Measurements from ENCODE around the gene CD1D.
"Not testable (repeated sequence)": the region's sequence is repeated elsewhere in the genome, so short reads cannot be mapped to it uniquely, and the experiment has no call there.

Gene CD1D

DNA sequence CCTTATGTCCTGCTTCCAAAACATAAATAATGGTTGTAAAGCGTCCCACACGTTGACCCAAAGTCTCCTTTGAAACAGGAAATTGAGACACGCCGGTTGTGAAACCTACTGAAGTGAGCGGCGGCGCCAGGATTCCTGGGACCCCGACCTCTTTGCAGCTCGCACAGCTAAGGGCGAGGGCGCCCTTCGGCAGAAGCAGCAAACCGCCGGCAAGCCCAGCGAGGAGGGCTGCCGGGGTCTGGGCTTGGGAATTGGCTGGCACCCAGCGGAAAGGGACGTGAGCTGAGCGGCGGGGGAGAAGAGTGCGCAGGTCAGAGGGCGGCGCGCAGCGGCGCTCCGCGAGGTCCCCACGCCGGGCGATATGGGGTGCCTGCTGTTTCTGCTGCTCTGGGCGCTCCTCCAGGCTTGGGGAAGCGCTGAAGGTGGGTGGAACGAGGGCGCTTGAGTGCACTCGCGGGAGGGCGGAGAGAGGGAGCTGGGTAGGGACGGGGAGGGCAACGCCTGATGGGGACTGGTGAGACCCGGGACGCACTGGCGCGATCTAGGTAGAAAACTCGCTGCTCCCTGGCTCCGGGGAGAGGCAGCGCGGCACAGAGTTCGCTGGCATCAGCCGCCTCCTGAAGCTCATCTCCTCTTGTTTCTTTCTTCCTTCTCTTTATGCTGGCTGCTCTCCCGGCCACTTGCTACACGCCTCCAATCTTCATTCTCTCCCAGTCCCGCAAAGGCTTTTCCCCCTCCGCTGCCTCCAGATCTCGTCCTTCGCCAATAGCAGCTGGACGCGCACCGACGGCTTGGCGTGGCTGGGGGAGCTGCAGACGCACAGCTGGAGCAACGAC is at the start of gene CD1D:
Gene CD1D (plus strand): TSS at position 155 of the 836 bp plus-strand sequence. CDS start 207 bp downstream, at position 362.
- FAIRE-seq, result no peak

- FAIRE-seq, result no peak
These were observed 49.5 kb upstream of the CD1D start for GRCh38 chr1:158131217-158131616.

DNA sequence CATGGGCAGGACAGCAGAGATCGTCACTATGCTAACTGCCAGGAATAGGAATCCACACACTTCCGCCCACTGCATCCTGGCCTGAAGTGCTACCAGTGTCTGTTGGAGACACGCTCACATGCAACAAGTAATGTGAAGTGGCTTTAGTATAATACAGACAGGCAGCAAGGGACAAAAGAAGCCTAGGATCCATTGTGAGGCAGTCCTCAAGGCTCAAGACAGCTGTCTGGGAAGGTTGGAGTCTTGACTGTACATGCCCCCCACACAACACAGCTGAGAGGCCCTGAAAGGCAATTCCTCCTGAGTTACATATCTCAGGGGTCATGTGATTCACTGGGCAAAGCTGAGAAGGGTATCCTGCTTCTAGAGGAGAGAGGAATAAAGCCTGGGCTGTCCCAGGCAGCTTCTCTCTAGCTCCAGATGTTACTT is 39.9 kb upstream of the CD1D start:
- no peak for FAIRE-seq

GRCh38 chr1:158145173-158145719 is 35.4 kb upstream of the CD1D start:
- FAIRE-seq, result no peak

- FAIRE-seq, result no peak
These were observed 34.5 kb upstream of the CD1D start for GRCh38 chr1:158146165-158146564.

DNA sequence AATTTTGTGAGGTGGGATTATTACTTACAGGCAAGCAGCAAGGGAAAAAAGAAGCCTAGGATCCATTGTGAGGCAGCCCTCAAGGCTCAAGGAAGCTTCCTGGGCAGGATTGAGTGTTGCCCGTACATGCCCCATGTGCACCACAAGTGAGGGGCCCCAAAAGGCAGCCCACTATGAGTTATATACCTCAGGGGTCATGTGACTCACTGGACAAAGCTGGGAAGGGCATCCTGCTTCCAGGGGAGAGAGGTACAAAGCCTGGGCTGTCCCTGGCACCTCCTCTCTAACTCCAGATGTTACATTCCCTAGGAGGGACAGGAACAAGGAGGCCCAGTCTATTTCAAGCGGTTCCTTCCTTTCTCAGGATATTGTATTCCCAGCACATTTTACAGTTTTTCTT is 34.0 kb upstream of the CD1D start:
- no peak for FAIRE-seq

DNA sequence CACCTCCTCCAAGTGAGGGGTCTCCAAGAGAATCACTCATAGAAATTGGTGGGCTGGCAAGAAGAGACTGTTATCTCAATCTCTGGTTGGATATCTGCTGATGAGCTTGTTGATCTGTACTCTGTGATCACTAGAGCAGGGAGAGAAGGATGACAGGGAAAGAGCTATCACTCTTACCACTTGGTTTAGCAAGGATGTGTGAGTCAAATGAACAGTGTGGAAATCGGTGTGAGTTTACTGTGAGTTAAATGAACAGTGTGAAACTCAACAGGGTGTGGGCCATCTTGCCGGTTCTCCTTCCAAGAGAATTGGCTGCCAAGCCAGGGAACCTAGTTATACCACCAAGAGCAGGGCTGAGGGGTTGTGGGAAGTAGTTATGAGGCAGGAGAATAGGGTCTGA is 33.3 kb upstream of the CD1D start:
- no peak for FAIRE-seq

DNA sequence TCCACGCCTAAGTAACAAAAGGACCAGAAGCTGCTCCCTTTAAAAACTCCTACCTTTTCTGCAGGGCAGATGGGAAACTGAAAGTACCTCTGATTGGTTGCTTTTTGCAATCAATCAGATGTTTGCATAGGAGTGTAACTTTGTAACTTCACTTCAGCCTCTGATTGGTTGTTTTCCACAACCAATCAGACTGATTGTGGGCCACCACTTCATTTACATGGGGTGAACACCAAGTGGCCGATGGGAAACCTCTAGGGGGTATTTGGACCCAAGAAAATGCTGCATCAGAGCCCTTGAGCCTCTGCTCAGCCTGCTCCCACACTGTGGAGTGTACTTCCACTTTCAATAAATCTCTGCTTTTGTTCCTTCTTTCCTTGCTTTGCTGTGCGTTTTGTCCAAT is 32.8 kb upstream of the CD1D start:
- FAIRE-seq, result no peak

DNA sequence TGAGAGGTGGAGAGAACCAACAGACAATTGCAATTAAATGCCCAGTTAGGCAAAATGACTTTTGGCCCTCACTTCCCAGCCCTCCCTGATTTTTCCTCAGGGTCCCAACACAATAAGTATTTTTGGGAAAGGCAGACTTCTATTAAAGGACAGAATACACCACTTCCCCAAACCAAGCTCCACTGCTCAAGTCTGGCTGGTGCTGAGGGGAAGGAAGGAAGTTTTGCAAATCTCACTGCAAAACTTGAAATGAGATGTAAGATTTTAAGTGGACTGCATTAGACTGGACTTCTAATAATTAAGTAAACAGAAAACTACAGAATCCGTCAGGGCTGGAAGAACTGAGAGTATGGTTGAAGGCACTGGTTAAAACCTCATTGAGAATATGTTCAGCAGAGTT is 32.2 kb upstream of the CD1D start:
- no peak for FAIRE-seq

DNA sequence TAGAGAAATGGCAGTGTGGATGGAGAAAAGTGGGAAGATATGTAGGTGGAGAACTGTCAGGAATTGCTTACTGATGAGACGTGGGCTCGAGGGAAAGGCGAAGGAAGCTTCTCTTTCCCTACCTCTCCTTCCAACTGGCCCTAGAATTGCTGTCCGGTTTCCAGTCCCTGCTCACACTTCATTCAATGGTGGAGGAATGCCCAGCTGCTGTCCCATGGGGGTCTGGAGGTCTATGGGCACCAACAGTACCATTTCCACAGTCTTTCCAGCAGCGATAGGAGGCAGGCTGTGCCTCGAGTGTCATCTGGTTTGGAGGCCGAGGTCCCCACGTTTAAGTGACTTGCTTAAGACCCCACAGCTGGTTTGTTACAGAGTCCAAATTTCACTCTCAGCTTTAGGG is 31.5 kb upstream of the CD1D start:
- FAIRE-seq, result no peak

GRCh38 chr1:158149577-158150269 is 31.0 kb upstream of the CD1D start:
- peak; percentile 9 for FAIRE-seq

- FAIRE-seq, result no peak
These were observed 30.2 kb upstream of the CD1D start for GRCh38 chr1:158150523-158150922.

DNA sequence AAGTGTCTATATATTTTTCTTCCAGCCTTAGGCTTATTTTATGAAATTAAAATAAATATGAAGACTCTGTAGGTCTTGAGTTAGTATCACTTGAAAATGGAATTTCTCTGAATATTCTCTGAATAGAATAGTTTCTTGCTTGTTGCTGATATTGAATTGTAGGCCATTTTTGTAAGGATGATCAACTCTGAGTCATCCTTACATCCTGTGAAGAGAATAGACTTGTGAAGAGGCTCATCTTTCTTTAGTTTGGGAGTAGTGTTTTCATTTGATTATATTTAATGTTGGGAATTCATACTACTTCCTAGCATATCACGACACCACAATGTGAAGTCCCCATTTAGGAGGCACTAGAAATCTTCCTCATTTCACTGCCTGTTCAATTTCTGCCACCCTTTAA is 27.5 kb upstream of the CD1D start:
- no peak for FAIRE-seq

DNA sequence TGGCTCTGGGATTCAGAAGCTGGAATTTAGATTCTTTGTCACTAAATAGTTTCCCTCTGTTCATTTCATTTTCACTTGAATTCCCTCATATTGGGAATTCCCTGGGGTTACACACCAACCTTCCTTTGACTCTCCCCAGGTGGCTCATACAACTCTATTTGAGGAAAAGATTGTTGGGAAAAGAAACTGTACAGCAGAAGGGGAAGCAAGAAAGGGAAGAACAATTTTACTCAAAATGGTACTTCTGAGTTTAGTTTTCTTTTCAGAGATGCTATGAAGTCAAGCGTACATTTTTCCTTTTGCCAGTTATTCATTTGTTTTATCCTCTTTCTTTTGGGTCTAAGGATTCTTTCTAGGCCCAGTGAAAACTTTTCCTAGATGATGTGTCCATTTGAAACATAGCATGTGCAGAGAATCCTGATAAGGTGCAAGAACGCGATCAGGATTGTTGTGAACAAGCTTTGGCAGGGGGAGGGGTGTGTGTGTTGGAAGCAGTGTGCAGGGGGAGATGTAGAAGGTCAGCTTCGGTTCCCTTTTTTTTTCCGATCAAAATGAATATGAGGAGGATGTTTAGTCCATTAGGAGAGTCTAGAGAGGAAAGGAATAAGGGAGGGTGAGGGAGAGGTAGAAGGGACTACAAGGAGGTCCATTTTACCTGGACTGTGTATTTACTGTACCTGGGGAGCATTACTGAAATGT is 26.8 kb upstream of the CD1D start:
- no peak for FAIRE-seq

DNA sequence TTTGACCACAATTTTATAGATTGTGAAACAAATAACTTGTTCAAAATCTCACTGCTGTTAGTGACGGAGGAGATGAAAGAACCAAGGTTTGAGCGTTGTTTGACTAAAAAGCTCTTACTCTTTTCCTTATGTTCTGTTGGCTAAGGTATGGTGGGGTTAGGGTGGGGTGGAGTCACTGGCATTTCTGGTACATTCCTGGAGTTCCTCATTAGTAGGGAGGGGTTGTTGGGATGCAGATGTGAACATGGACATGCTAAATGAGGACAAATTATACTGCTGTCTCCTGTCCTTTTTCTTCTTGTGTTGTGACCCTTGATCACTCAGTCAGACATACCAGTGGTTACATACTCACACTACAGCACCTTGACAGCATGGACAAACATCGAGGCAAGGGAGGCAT is 26.2 kb upstream of the CD1D start:
- no peak for FAIRE-seq

DNA sequence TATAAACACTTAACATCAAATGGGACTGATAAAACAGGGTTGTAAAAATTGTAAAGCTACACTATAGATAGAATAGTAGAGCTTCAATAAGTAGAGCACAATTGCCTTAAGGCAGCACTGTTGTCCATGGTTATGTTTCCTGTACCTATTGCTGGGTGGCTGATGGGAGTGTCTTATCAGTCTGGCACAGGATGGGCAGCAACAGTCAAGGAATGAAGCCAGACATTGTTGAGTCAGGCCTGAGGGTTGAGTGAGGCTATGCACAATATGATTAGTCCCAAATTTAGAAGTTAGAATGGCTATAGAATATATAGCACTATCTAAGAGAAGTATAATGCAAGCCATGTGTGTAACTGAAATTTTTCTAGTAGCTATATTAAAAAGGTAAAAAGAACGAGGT is 25.0 kb upstream of the CD1D start:
- no peak for FAIRE-seq

- FAIRE-seq, result no peak
These were observed 21.1 kb upstream of the CD1D start for GRCh38 chr1:158159597-158159996.

GRCh38 chr1:158161446-158161845 is 19.2 kb upstream of the CD1D start:
- FAIRE-seq, result no peak

GRCh38 chr1:158163000-158163947 is 17.4 kb upstream of the CD1D start:
- FAIRE-seq, result no peak

DNA sequence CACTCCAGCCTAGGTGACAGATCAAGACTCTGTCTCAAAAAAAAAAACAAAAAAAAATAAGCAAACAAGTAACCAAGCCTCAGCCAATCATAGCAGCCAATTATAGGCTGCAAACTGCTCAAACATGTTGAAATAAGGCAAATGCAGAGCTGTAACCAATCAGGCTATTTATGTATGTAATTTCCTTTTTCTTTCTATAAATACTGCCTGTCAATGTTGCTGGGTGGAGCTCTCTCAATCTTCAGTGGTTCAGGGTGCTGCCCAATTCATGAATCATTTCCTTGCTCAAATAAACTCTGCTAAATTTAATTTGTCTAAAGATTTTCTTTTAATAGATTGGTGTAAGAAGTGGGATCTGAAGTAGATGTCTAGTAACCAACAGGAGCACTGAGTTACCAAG is 11.6 kb upstream of the CD1D start:
- FAIRE-seq, result no peak

DNA sequence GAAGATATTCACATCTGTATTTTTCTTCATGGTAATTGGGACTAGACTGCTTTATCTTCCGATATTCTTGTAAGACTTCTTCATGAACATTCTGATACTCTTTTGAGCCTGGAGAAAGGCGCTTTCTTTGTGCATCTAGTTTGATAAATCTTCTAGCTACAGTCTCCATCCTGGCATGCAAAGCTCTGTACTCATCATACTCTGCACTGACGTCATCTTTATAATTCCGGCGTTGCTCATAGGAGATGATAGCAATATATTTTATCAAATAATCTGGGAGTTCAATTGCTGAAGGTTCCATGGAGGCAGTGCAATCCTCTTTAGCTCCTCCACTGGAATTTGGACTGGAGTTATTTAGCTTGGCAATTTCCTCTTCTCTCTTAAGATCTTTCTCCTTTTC is 4.8 kb upstream of the CD1D start:
- not testable (repeated sequence) for FAIRE-seq

DNA sequence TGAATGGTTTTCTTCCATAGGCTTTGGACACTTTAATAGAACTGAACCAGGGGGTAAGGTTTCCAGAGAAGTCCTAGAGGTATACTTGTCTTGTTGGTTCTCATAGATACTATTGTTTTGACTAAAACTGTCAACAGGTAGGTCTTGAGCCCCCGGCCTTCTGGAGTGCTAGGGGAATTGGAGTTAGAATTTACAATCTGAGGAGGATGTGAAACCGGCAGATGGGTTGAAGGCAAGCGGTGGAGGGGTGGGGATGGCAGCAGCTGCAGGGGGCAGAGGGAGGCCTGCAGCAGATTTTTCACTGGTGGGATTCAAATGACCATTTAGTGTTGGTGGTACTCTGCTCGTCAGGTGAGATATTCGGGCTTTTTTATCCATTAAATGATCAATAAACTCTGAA is 4.3 kb upstream of the CD1D start:
- FAIRE-seq, result no peak

All from islet of Langerhans (tissue), 1 donor.